Omental fat pad (tissue), 4 donors: Measurements from ENCODE around the gene CD9. TPM values are rescaled to one million over a fixed set of nuclear protein-coding genes. Genes with fewer than 3 reads are reported as not detected.

Experiments
- ATAC-seq: fragments of 150-250 bp; one replicate; pipeline ENCODE4 v1.9.1; 2016; ENCODE audit warnings: mild to moderate bottlenecking, moderate library complexity; ENCODE audit not compliant: low FRiP score
- DNase-seq: peaks from one replicate; pipeline ENCODE4 v3.0.0-alpha.2; 2019; ENCODE audit warnings: low spot score
- CTCF ChIP-seq, 3 donors: fragments of 450-650 bp; IDR thresholded peaks; one replicate each; pipeline ENCODE4 v1.5.1; 2016 to 2017; ENCODE audit warnings: antibody characterized with exemption in 3 of 3, mild to moderate bottlenecking in 3 of 3, moderate library complexity in 2 of 3
- total RNA-seq, 4 donors: library from RNA; depleted of rRNA; stranded (reverse); fragments of >200 nt; gene quantifications; one replicate each; pipeline ENCODE4 v1.1.0, GENCODE V29; 2016

CD9 gene
- total RNA-seq, 4 donors from 2014 or later, result 68.3 to 181 (median 119) TPM

- ATAC-seq, result no peak
- no peak for DNase-seq
- TF ChIP-seq CTCF (IDR thresholded peaks at IDR 0.05), result no peak
Measured at GRCh38 chr12:6257007-6257406, 56.8 kb downstream of the CD9 start.

GRCh38 chr12:6262211-6262610 is 62.0 kb downstream of the CD9 start:
- TF ChIP-seq CTCF (IDR thresholded peaks at IDR 0.05), result no peak
- ATAC-seq, result no peak
- DNase-seq, result no peak

GRCh38 chr12:6262623-6263022 is 62.4 kb downstream of the CD9 start:
- no peak for TF ChIP-seq CTCF (IDR thresholded peaks at IDR 0.05)
- DNase-seq, result no peak
- no peak for ATAC-seq

GRCh38 chr12:6263931-6264330 is 63.7 kb downstream of the CD9 start:
- TF ChIP-seq CTCF (IDR thresholded peaks at IDR 0.05), result no peak
- no peak for ATAC-seq
- no peak for DNase-seq

GRCh38 chr12:6264402-6265037 is 64.3 kb downstream of the CD9 start:
- TF ChIP-seq CTCF (IDR thresholded peaks at IDR 0.05), result no peak
- DNase-seq (no peak), ATAC-seq (no peak)

GRCh38 chr12:6265038-6265405 is 64.8 kb downstream of the CD9 start:
- ATAC-seq, result no peak
- no peak for TF ChIP-seq CTCF (IDR thresholded peaks at IDR 0.05)
- no peak for DNase-seq

- ATAC-seq, result no peak
Measured at GRCh38 chr12:6266541-6266966, 66.4 kb downstream of the CD9 start.

More at GRCh38 chr12:6266541-6266966, 66.4 kb downstream of the CD9 start:
- no peak for DNase-seq
- no peak for TF ChIP-seq CTCF (IDR thresholded peaks at IDR 0.05)
